ENCODE data around the gene SRPK3. TPM values are rescaled to one million over a fixed set of nuclear protein-coding genes. Genes with fewer than 3 reads are reported as not detected.

The SRPK3 gene
- total RNA-seq, 1 donor from 2014 or later = 4.5 TPM

- intact Hi-C loops (cut with DNase I) = no loop called here
- no peaks in the 10 kb centered on the region for H3K36me3 ChIP-seq
- H3K9me3 ChIP-seq = no peaks in the 10 kb centered on the region
- no peak for TF ChIP-seq CTCF (IDR thresholded peaks at IDR 0.05)
- no peaks in the 10 kb centered on the region for H3K27me3 ChIP-seq
- H3K27ac ChIP-seq = no peak overlapping the region
- no peak overlapping the region for H3K4me3 ChIP-seq
- no peak for DNase-seq (ENCODE audit: low spot score in 2 of 2)
- no peaks in the 10 kb centered on the region for H3K4me1 ChIP-seq
Measured at GRCh38 chrX:153820601-153821000, 39.8 kb downstream of the SRPK3 start.

- Histone ChIP-seq H3K4me1 (no peaks in the 10 kb centered on the region), H3K27ac (no peak overlapping the region), H3K27me3 (no peaks in the 10 kb centered on the region), H3K36me3 (no peaks in the 10 kb centered on the region), H3K4me3 (no peak overlapping the region), H3K9me3 (no peaks in the 10 kb centered on the region)
- intact Hi-C loops (cut with DNase I) = no loop called here
- TF ChIP-seq CTCF (IDR thresholded peaks at IDR 0.05) = no peak
- DNase-seq (ENCODE audit: low spot score in 2 of 2) = no peak
Measured at GRCh38 chrX:153821066-153821465, 40.2 kb downstream of the SRPK3 start.

- DNase-seq (ENCODE audit: low spot score in 2 of 2) = no peak
Measured at GRCh38 chrX:153824348-153824747, 43.5 kb downstream of the SRPK3 start.

GRCh38 chrX:153825042-153825441 lies 44.2 kb downstream of the SRPK3 start:
- DNase-seq (ENCODE audit: low spot score in 2 of 2) = no peak
- intact Hi-C loops (cut with DNase I) = no loop called here
- TF ChIP-seq CTCF (IDR thresholded peaks at IDR 0.05) = no peak
- Histone ChIP-seq H3K9me3 (no peaks in the 10 kb centered on the region), H3K36me3 (no peaks in the 10 kb centered on the region), H3K4me1 (peaks cover 0 to 4% of the 10 kb centered on the region in 2 donors), H3K27me3 (no peaks in the 10 kb centered on the region), H3K4me3 (no peak overlapping the region), H3K27ac (no peak overlapping the region)

More at GRCh38 chrX:153824348-153824747, 43.5 kb downstream of the SRPK3 start:
- no peak overlapping the region for H3K4me3 ChIP-seq
- no peaks in the 10 kb centered on the region for H3K9me3 ChIP-seq
- no peaks in the 10 kb centered on the region for H3K4me1 ChIP-seq
- H3K27me3 ChIP-seq = no peaks in the 10 kb centered on the region
- no peak overlapping the region for H3K27ac ChIP-seq
- H3K36me3 ChIP-seq = no peaks in the 10 kb centered on the region
- intact Hi-C loops (cut with DNase I) = no loop called here
- no peak for TF ChIP-seq CTCF (IDR thresholded peaks at IDR 0.05)

GRCh38 chrX:153827016-153827415 lies 46.2 kb downstream of the SRPK3 start:
- no peak for TF ChIP-seq CTCF (IDR thresholded peaks at IDR 0.05)
- no peak overlapping the region for H3K4me3 ChIP-seq
- DNase-seq (ENCODE audit: low spot score in 2 of 2) = no peak
- peaks cover 5% of the 10 kb centered on the region for H3K27me3 ChIP-seq
- intact Hi-C loops (cut with DNase I) = no loop called here
- no peak overlapping the region for H3K27ac ChIP-seq
- H3K9me3 ChIP-seq = no peaks in the 10 kb centered on the region
- peaks cover 0 to 4% of the 10 kb centered on the region in 2 donors for H3K4me1 ChIP-seq
- H3K36me3 ChIP-seq = no peaks in the 10 kb centered on the region

- H3K27ac ChIP-seq = no peak overlapping the region
- H3K36me3 ChIP-seq = no peaks in the 10 kb centered on the region
- peak overlapping the region in 1 of 2 donors; percentile 68 for H3K4me3 ChIP-seq
- TF ChIP-seq CTCF (IDR thresholded peaks at IDR 0.05) = no peak
- no peak for DNase-seq (ENCODE audit: low spot score in 2 of 2)
- intact Hi-C loops (cut with DNase I) = no loop called here
- peaks cover 5% of the 10 kb centered on the region for H3K27me3 ChIP-seq
- peaks cover 0 to 4% of the 10 kb centered on the region in 2 donors for H3K4me1 ChIP-seq
- no peaks in the 10 kb centered on the region for H3K9me3 ChIP-seq
Measured at GRCh38 chrX:153827903-153828302, 47.1 kb downstream of the SRPK3 start.

Data from ascending aorta (tissue), 2 donors.